ENCODE measurements around the gene NCAPD3. TPM values are rescaled to one million over a fixed set of nuclear protein-coding genes. Genes with fewer than 3 reads are reported as not detected.

Gene NCAPD3
- total and polyA plus RNA-seq, 2 of the 13 experiments (the other 11 are each of a cell fraction or from before 2014, with no cell fraction given): 20.7 to 25.6 TPM

DNA sequence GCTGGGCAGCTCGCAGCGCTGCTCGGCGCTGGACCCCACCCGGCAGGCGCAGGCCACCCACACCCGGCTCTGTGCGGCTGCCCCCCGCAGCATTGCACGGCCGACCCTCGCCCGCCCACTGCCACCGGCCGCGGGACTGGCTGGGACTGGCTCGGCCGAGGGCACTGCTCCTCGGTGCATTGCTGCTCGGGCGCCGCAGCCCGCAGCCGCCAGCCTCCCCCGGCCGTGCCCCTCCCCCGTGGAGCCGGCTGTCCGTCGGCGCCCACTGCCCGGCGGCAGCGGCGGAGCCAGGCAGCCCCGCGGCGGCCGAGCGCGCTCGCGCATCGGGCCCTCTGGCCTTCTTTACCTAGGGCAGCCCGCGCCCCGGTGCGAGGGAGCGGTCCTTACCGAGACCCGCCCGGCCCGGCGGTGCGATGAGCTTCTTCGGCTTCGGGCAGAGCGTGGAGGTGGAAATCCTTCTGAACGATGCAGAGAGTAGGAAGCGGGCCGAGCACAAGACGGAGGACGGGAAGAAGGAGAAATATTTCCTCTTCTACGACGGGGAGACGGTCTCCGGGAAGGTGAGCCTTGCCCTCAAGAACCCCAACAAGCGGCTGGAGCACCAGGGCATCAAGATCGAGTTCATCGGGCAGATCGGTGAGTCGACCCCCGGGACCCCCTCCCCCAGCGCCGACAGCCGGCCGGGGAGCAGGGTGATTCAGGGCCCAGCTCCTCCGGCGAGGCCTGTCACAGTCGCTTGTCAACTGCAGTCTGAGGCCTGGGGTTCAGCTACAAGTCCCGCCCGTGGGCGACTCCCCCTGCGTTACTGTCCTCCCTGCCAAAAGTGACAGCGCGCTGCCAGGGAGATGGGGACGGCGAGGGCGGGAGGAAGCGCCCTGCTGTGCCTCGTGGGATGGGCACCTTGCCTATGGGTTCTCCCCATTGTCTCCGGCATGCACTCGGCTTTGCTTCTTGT lies 1.2 kb upstream of the NCAPD3 start (continued):
- TF ChIP-seq, protein P1, sequence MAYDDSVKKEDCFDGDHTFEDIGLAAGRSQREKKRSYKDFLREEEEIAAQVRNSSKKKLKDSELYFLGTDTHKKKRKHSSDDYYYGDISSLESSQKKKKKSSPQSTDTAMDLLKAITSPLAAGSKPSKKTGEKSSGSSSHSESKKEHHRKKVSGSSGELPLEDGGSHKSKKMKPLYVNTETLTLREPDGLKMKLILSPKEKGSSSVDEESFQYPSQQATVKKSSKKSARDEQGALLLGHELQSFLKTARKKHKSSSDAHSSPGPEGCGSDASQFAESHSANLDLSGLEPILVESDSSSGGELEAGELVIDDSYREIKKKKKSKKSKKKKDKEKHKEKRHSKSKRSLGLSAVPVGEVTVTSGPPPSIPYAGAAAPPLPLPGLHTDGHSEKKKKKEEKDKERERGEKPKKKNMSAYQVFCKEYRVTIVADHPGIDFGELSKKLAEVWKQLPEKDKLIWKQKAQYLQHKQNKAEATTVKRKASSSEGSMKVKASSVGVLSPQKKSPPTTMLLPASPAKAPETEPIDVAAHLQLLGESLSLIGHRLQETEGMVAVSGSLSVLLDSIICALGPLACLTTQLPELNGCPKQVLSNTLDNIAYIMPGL (CRISPR knock-in tag; IDR thresholded peaks at IDR 0.05; ENCODE audit: borderline replicate concordance in 1 of 2, low read depth in 1 of 2): peak in 1 of 2 experiments; percentile 20; a peak in 1 of 4 replicates
- TF ChIP-seq MYC (CRISPR knock-in tag; IDR thresholded peaks at IDR 0.05; ENCODE audit: borderline replicate concordance) (peak; percentile 36; the same call in 1 of the 2 replicates), SRF (IDR thresholded peaks at IDR 0.05; ENCODE audit: low read depth, low read length) (no peak), ZBTB3 (CRISPR knock-in tag; IDR thresholded peaks at IDR 0.05; ENCODE audit: borderline replicate concordance, low read depth) (no peak; the same call in 1 of the 2 replicates), ZNF263 (CRISPR knock-in tag; IDR thresholded peaks at IDR 0.05) (peak; percentile 82), CCDC6 (CRISPR knock-in tag; IDR thresholded peaks at IDR 0.05) (peak; percentile 76; the same call in 1 of the 2 replicates), PAX8 (CRISPR knock-in tag; IDR thresholded peaks at IDR 0.05; ENCODE audit: borderline replicate concordance) (no peak; the same call in 1 of the 2 replicates), RAD21 (CRISPR knock-in tag; IDR thresholded peaks at IDR 0.05) (peak; percentile 53), ZNF816 (CRISPR knock-in tag; IDR thresholded peaks at IDR 0.05; ENCODE audit: borderline replicate concordance) (no peak), ZFP62 (CRISPR knock-in tag; IDR thresholded peaks at IDR 0.05) (no peak), ATF7-NPFF (CRISPR knock-in tag; IDR thresholded peaks at IDR 0.05; ENCODE audit: low read depth) (peak; percentile 17; the same call in 1 of the 2 replicates), KAT8 (CRISPR knock-in tag; IDR thresholded peaks at IDR 0.05) (no peak), PHF21A (CRISPR knock-in tag; IDR thresholded peaks at IDR 0.05) (peak; percentile 4; the same call in 1 of the 2 replicates), YY1 (IDR thresholded peaks at IDR 0.05; ENCODE audit: insufficient read depth, insufficient replicate concordance, low read depth, low read length) (peak; percentile 46), ATF1 (CRISPR knock-in tag; IDR thresholded peaks at IDR 0.05) (no peak), ZNF350 (CRISPR knock-in tag; IDR thresholded peaks at IDR 0.05; ENCODE audit: borderline replicate concordance, low read depth) (peak; percentile 42; the same call in 1 of the 2 replicates)
- TF ChIP-seq, protein P2, sequence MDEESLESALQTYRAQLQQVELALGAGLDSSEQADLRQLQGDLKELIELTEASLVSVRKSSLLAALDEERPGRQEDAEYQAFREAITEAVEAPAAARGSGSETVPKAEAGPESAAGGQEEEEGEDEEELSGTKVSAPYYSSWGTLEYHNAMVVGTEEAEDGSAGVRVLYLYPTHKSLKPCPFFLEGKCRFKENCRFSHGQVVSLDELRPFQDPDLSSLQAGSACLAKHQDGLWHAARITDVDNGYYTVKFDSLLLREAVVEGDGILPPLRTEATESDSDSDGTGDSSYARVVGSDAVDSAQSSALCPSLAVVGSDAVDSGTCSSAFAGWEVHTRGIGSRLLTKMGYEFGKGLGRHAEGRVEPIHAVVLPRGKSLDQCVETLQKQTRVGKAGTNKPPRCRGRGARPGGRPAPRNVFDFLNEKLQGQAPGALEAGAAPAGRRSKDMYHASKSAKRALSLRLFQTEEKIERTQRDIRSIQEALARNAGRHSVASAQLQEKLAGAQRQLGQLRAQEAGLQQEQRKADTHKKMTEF (CRISPR knock-in tag; IDR thresholded peaks at IDR 0.05): no peak; the same call in 1 of the 2 replicates
- TF ChIP-seq, protein P3, sequence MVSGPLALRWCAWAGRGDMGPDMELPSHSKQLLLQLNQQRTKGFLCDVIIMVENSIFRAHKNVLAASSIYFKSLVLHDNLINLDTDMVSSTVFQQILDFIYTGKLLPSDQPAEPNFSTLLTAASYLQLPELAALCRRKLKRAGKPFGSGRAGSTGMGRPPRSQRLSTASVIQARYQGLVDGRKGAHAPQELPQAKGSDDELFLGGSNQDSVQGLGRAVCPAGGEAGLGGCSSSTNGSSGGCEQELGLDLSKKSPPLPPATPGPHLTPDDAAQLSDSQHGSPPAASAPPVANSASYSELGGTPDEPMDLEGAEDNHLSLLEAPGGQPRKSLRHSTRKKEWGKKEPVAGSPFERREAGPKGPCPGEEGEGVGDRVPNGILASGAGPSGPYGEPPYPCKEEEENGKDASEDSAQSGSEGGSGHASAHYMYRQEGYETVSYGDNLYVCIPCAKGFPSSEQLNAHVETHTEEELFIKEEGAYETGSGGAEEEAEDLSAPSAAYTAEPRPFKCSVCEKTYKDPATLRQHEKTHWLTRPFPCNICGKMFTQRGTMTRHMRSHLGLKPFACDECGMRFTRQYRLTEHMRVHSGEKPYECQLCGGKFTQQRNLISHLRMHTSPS (CRISPR knock-in tag; IDR thresholded peaks at IDR 0.05; ENCODE audit: low read depth): peak; percentile 46; the same call in 1 of the 2 replicates
- TF ChIP-seq, protein P4, sequence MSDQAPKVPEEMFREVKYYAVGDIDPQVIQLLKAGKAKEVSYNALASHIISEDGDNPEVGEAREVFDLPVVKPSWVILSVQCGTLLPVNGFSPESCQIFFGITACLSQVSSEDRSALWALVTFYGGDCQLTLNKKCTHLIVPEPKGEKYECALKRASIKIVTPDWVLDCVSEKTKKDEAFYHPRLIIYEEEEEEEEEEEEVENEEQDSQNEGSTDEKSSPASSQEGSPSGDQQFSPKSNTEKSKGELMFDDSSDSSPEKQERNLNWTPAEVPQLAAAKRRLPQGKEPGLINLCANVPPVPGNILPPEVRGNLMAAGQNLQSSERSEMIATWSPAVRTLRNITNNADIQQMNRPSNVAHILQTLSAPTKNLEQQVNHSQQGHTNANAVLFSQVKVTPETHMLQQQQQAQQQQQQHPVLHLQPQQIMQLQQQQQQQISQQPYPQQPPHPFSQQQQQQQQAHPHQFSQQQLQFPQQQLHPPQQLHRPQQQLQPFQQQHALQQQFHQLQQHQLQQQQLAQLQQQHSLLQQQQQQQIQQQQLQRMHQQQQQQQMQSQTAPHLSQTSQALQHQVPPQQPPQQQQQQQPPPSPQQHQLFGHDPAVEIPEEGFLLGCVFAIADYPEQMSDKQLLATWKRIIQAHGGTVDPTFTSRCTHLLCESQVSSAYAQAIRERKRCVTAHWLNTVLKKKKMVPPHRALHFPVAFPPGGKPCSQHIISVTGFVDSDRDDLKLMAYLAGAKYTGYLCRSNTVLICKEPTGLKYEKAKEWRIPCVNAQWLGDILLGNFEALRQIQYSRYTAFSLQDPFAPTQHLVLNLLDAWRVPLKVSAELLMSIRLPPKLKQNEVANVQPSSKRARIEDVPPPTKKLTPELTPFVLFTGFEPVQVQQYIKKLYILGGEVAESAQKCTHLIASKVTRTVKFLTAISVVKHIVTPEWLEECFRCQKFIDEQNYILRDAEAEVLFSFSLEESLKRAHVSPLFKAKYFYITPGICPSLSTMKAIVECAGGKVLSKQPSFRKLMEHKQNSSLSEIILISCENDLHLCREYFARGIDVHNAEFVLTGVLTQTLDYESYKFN (CRISPR knock-in tag; conservative IDR thresholded peaks at IDR 0.05): no peak
